ENCODE measurements around the gene ARID4B. TPM values are rescaled to one million over a fixed set of nuclear protein-coding genes. Genes with fewer than 3 reads are reported as not detected.

Gene ARID4B
- total and polyA plus RNA-seq, 5 experiments from 2014 or later, result 37.4 to 105 (median 58.0) TPM

DNA sequence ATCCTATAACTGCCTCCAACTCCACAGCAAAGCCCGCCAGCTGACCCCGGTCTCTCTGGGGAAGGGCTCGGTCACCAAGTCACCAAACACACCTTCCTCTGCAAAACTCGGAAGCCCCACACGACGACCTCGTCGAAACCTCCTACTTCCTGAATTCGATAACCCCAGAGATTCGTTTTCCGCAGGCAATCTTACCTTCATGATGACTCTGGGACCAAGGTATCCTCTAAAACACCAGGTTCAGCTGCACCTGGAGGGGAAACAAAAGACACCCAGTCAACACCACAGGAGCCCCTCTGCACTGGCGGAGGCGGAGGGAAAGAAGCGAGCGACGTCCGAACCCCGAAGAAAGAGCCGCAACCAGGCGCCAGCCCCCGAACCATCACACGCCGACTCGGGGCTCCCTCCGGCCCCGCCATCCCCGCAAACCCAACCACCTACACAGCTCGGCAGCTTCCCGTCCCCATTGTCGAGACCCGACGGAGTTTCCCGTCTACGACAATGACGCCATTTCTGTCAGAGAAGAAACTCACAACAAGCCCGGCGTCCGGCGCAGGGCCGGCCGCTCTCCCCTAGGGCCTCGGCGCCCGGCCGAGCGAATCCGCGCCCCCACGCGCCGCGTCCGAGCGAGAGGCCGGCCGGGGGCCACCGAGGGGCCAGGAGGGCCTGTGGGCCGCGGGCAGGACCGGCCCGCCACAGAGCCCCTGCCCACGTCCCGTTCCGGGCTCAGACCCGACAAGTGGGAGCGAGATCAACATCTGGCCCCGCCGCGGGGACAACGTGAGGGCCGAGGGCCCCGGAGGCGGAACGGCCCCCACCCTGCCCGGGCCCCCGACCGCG is 1.0 kb downstream of the ARID4B start:
- POLR2A ChIA-PET, result interaction anchor here (0.8 to 1.9 kb wide), 4 partner anchors 12 to 714 kb away, joined by 3 to 6 read pairs (median 4); partner anchors contain the start of gene RBM34
- peaks cover 20 to 44% (median 37%) of the 10 kb centered on the region in 4 donors for H3K4me1 Mint-ChIP-seq
- peak; percentile 49 to 83 (median 73) for DNase-seq
- H3K4me3 Mint-ChIP-seq, result peak overlapping the region in 9 of 10 donors; percentile 95 to 100 (median 98)
- H3K27me3 Mint-ChIP-seq, result no peaks in the 10 kb centered on the region
- H3K9me3 Mint-ChIP-seq, result peaks cover 0 to 1% (median 0%) of the 10 kb centered on the region in 9 donors
- H3K36me3 Mint-ChIP-seq, result peaks cover 0 to 38% (median 9%) of the 10 kb centered on the region in 3 donors
- peak; percentile 27 to 32 for ATAC-seq
- H3K27ac Mint-ChIP-seq, result peak overlapping the region in 9 of 10 donors; percentile 92 to 99 (median 98)

DNA sequence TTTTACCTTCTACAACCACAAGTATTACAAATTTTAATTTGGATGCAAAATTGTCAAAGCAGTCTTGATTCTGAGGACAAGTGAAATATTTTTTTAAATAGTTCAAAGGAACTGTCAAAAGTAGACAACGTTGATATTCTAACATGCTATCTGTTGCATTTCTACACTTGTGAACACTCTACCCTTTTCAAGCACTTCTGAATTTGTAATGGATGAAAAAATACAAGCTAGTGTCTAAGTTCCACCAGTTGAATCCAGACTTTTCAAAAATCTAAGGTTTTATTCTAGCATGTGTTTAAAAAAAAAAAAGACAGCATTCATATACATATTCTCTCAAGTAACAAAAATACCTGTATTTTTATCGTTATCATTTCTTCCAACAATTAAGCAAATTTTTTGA is 2.1 kb downstream of the ARID4B start:
- Mint-ChIP-seq H3K36me3 (peaks cover 0 to 40% (median 9%) of the 10 kb centered on the region in 3 donors), H3K27me3 (no peaks in the 10 kb centered on the region), H3K9me3 (peaks cover 0 to 1% (median 0%) of the 10 kb centered on the region in 9 donors), H3K27ac (peak overlapping the region in 9 of 10 donors; percentile 30 to 99 (median 97)), H3K4me3 (peak overlapping the region in 9 of 10 donors; percentile 95 to 100 (median 98)), H3K4me1 (peaks cover 22 to 55% (median 48%) of the 10 kb centered on the region in 4 donors)
- ATAC-seq (no peak), DNase-seq (no peak)
- POLR2A ChIA-PET, result interaction anchor here (1.6 kb wide), 1 partner anchor 165 kb away, joined by 6 read pairs; the partner anchor contains the start of gene RBM34

DNA sequence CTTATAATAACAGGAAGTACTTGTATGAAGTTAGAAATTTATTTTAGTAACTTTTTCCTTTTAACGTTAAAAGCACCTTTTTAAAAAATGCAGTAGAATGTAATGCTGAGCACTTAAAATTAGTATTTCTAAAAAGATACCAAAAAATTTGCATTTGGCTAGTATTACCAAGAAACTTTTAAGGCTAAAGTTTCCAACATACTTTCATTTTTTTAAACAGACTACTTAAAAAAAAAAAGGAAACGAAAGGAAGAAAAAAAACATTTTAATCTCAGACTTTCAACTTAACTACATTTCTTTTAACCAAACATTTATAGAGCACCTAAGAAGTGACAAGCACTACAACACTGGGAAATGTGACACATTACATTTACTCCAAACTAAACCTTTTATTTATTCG is 2.8 kb downstream of the ARID4B start:
- POLR2A ChIA-PET, result no interaction called here
- ATAC-seq (no peak), DNase-seq (no peak)
- peak overlapping the region in 9 of 10 donors; percentile 95 to 100 (median 98) for H3K4me3 Mint-ChIP-seq
- peaks cover 29 to 62% (median 55%) of the 10 kb centered on the region in 4 donors for H3K4me1 Mint-ChIP-seq
- H3K36me3 Mint-ChIP-seq, result peaks cover 0 to 47% (median 9%) of the 10 kb centered on the region in 3 donors
- peak overlapping the region in 9 of 10 donors; percentile 24 to 99 (median 71) for H3K27ac Mint-ChIP-seq
- H3K9me3 Mint-ChIP-seq, result peaks cover 0 to 1% (median 0%) of the 10 kb centered on the region in 9 donors
- no peaks in the 10 kb centered on the region for H3K27me3 Mint-ChIP-seq

DNA sequence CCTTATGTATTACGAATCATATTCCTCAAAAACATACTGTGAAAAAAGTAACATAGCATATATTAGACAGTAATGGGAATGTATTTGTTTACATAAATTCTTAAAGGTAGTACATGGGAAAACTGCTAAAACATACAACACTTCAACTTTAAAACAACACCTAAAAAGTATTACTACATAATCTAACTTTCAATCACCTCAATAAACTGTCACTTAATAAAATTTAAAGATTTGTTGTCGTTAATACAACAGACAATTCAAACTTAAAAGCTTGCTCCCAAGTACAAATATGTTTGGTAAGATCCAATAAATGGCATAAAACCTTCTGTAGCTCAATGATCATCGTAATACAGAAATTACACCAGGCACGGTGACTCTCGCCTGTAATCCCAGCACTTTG is 3.7 kb downstream of the ARID4B start:
- no peak for ATAC-seq
- POLR2A ChIA-PET, result interaction anchor here (0.6 to 1.2 kb wide), 2 partner anchors 9 to 44 kb away, joined by 3 to 4 read pairs; no protein-coding TSS in a partner anchor
- H3K4me1 Mint-ChIP-seq, result peaks cover 29 to 67% (median 61%) of the 10 kb centered on the region in 4 donors

DNA sequence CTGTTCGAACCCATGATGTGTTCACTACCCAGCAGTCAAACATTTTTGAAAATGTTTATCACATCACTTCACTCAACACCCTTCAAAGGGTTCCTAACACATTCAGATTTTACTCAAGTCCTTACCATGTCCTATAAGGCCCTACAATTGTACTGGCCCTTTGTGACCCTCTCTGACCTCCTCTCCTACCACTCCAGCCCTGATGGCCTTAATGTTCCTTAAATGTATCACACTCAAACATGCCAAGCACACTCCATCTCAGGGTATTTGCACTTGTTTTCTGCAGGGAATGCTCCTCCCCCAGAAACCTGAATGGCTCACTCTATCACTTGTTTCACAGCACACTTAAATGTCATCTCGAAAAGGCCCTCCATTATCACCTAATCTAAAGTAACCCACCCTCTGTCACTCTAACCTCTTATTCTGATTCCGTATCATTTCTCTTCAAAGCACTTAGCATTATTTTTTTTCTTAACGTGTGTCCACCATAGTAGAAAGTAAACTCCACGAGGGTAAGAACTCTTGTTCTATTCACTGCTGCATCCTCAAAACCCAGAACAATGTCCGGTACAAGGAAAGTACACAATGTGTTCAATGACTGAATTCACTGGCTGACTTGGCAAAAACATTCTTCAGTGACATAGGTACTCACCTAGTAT is 7.3 kb downstream of the ARID4B start:
- DNase-seq, result no peak
- no peaks in the 10 kb centered on the region for H3K27me3 Mint-ChIP-seq
- POLR2A ChIA-PET, result no interaction called here
- H3K4me1 Mint-ChIP-seq, result peaks cover 37 to 82% (median 75%) of the 10 kb centered on the region in 4 donors
- peak in 1 of 2 donors; percentile 17 for ATAC-seq
- peaks cover 0 to 57% (median 12%) of the 10 kb centered on the region in 3 donors for H3K36me3 Mint-ChIP-seq
- peak overlapping the region in 9 of 10 donors; percentile 13 to 51 (median 28) for H3K4me3 Mint-ChIP-seq
- H3K27ac Mint-ChIP-seq, result peak overlapping the region in 8 of 10 donors; percentile 39 to 83 (median 78)
- no peaks in the 10 kb centered on the region for H3K9me3 Mint-ChIP-seq

More for the DNA sequence above, 3.7 kb downstream of the ARID4B start:
- no peaks in the 10 kb centered on the region for H3K27me3 Mint-ChIP-seq
- peak overlapping the region in 9 of 10 donors; percentile 79 to 100 (median 98) for H3K4me3 Mint-ChIP-seq
- H3K27ac Mint-ChIP-seq, result peak overlapping the region in 9 of 10 donors; percentile 19 to 92 (median 66)
- H3K9me3 Mint-ChIP-seq, result peaks cover 0 to 1% (median 0%) of the 10 kb centered on the region in 9 donors
- peaks cover 0 to 51% (median 9%) of the 10 kb centered on the region in 3 donors for H3K36me3 Mint-ChIP-seq
- DNase-seq, result no peak

DNA sequence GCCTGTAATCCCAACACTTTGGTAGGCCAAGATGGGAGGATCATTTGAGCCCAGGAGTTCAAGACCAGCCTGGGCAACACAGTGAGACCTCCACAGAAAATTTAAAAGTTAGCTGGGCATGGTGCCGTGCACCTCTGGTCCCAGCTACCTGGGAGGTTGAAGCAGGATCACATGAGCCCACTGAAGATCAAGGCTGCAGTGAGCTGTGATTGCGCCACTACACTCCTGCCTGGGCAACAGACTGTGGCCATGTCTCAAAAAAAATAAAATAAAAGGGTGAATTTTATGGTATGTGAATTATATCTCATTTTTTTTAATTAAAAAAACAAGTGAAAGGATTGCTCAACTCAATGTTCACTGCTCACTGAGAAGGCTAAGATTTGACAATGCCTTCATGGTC is 8.7 kb downstream of the ARID4B start:
- peak overlapping the region in 7 of 10 donors; percentile 1 to 79 (median 41) for H3K27ac Mint-ChIP-seq
- POLR2A ChIA-PET, result interaction anchor here (0.6 to 1.4 kb wide), 4 partner anchors 9 to 35 kb away, joined by 3 to 5 read pairs (median 3); partner anchors contain the start of genes ARID4B and GGPS1
- DNase-seq, result no peak
- H3K36me3 Mint-ChIP-seq, result peaks cover 0 to 51% (median 12%) of the 10 kb centered on the region in 3 donors
- no peaks in the 10 kb centered on the region for H3K27me3 Mint-ChIP-seq
- H3K4me1 Mint-ChIP-seq, result peaks cover 41 to 80% (median 78%) of the 10 kb centered on the region in 4 donors
- ATAC-seq, result no peak
- H3K4me3 Mint-ChIP-seq, result peak overlapping the region in 5 of 10 donors; percentile 6 to 76 (median 35)
- no peaks in the 10 kb centered on the region for H3K9me3 Mint-ChIP-seq

DNA sequence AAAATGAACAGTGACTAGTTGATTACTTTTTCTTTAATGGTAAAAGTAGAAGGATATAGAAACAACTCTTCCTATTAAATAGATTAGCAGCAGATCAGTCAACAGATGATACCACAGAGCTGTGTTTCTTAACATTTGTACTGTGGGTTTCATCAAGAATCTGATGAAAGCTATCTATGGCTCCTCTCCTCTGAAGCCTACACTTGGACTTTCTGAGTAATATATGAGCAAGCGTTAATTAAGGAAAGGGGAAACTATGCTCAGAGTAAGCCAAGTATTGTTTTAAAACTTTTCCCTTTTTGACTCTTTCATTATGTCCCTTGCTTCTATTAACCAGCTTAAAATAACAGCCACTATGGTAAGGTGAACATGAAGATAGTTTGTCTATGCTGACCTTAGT is 10.8 kb downstream of the ARID4B start:
- H3K36me3 Mint-ChIP-seq, result peaks cover 0 to 42% (median 10%) of the 10 kb centered on the region in 3 donors
- peak overlapping the region in 7 of 10 donors; percentile 2 to 47 (median 20) for H3K4me3 Mint-ChIP-seq
- no peaks in the 10 kb centered on the region for H3K27me3 Mint-ChIP-seq
- POLR2A ChIA-PET, result no interaction called here
- H3K9me3 Mint-ChIP-seq, result no peaks in the 10 kb centered on the region
- DNase-seq, result no peak
- H3K4me1 Mint-ChIP-seq, result peaks cover 39 to 85% (median 82%) of the 10 kb centered on the region in 4 donors
- no peak for ATAC-seq
- H3K27ac Mint-ChIP-seq, result peak overlapping the region in 5 of 10 donors; percentile 7 to 75 (median 37)

DNA sequence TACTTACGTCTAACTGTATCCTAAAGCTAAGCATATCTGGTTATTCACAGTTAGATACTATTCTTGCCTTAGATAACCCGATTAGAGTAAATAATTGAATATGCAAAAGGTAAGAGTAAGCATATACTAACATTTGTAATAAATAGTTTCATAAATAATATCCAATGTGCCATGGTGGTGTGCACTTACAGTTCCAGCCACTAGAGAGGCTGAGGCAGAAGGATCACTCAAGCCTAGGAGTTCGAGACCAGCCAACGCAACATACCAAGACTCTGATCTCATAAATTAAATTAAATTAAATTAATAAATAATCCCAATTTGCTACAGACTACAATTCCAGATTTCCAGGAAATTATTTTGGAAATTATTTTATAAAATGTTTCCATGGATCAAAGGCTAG is 12.2 kb downstream of the ARID4B start:
- H3K36me3 Mint-ChIP-seq, result peaks cover 0 to 40% (median 11%) of the 10 kb centered on the region in 3 donors
- no peaks in the 10 kb centered on the region for H3K27me3 Mint-ChIP-seq
- no peaks in the 10 kb centered on the region for H3K9me3 Mint-ChIP-seq
- ATAC-seq (no peak), DNase-seq (no peak)
- POLR2A ChIA-PET, result no interaction called here
- peak overlapping the region in 1 of 10 donors; percentile 23 for H3K27ac Mint-ChIP-seq
- H3K4me1 Mint-ChIP-seq, result peaks cover 38 to 83% (median 79%) of the 10 kb centered on the region in 4 donors
- H3K4me3 Mint-ChIP-seq, result peak overlapping the region in 1 of 10 donors; percentile 49

DNA sequence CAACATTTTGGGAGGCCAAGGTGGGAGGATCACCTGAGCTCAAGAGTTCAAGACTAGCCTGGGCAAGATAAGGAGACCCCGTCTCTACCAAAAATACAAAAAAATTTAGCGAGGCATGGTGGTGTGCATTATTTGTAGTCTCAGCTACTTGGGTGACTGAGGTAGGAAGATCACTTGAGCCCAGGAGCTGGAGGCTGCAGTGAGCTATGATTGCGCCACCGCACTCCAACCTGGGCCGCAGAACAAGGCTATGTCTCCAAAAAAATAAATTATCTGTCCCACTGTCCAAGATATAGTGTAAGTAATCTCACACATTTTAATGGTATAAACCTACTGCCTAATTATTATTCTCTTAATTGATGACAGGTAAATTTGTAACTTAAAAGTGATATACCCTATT is 12.8 kb downstream of the ARID4B start:
- POLR2A ChIA-PET, result interaction anchor here (0.9 kb wide), 1 partner anchor 12 kb away, joined by 3 read pairs; no protein-coding TSS in a partner anchor
- peaks cover 35 to 83% (median 78%) of the 10 kb centered on the region in 4 donors for H3K4me1 Mint-ChIP-seq
- H3K9me3 Mint-ChIP-seq, result no peaks in the 10 kb centered on the region
- peaks cover 0 to 39% (median 11%) of the 10 kb centered on the region in 3 donors for H3K36me3 Mint-ChIP-seq
- ATAC-seq (no peak), DNase-seq (no peak)
- no peaks in the 10 kb centered on the region for H3K27me3 Mint-ChIP-seq
- peak overlapping the region in 5 of 10 donors; percentile 23 to 43 (median 29) for H3K27ac Mint-ChIP-seq
- H3K4me3 Mint-ChIP-seq, result peak overlapping the region in 6 of 10 donors; percentile 3 to 59 (median 48)

DNA sequence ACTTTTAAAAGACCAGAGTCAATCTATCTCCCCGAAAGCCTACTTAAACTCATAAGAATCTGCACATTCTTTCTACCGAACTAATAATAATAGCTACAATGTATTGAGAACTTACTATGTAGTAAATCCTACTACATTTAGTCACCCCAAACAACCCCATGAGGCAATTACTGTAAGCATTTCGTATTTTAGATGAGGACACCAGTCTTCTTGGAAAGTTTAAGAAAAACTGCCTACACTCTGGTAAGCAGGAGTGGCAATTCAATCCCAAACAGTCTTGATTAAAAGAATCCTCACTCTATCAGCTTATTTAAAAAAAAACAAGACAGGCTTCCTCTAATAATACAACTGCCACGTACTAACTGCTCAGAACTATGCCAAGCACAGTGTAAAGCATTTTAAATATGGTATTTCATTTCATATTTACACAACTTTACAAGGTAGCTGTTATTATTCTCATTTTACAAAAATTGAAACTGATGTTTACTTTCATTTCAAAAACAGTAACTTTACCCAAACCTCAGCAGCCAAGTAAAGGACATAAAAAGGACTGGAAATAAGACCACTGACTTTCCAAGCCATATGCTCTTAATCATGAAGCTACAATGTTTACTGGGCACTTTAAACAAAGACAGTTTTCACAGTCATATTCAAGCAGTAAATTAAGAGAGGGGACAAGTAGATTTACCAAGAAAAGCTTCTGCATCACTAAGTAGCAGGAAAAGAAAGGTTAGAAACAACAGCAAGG is 13.9 kb downstream of the ARID4B start:
- peak overlapping the region; percentile 14 to 87 (median 52) for H3K27ac Mint-ChIP-seq
- H3K4me3 Mint-ChIP-seq, result peak overlapping the region; percentile 6 to 71 (median 60)
- POLR2A ChIA-PET, result interaction anchor here (0.7 to 1.0 kb wide), 3 partner anchors 11 to 13 kb away, joined by 3 to 5 read pairs (median 3); partner anchors contain the start of genes ARID4B and GGPS1
- DNase-seq (no peak), ATAC-seq (no peak)
- peaks cover 0 to 33% (median 13%) of the 10 kb centered on the region in 3 donors for H3K36me3 Mint-ChIP-seq
- H3K9me3 Mint-ChIP-seq, result no peaks in the 10 kb centered on the region
- peaks cover 35 to 76% (median 69%) of the 10 kb centered on the region in 4 donors for H3K4me1 Mint-ChIP-seq
- no peaks in the 10 kb centered on the region for H3K27me3 Mint-ChIP-seq

DNA sequence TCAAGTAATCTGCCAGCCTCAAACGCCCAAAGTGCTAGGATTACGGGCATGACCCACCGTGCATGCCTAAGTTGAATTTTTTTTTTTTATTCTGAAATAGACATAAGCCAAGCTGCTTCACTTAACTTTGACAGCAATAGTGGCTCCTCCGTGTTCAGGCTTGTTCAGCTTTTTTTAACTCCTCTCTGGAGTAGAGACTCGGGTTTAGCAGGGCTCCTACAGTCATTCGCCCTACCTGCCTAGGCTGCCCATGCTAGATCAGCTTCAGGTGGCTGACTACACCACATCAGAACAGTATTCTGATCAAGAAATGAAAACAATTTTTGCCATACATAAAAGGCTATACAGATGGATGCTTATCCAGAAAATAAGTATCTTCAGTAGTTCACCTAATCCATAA is 14.7 kb downstream of the ARID4B start:
- Mint-ChIP-seq H3K36me3 (peaks cover 0 to 25% (median 5%) of the 10 kb centered on the region in 3 donors), H3K27me3 (no peaks in the 10 kb centered on the region), H3K9me3 (no peaks in the 10 kb centered on the region), H3K4me3 (peak overlapping the region; percentile 23 to 79 (median 66)), H3K4me1 (peaks cover 27 to 67% (median 62%) of the 10 kb centered on the region in 4 donors), H3K27ac (peak overlapping the region; percentile 16 to 89 (median 78))
- ATAC-seq (peak; percentile 81 to 82), DNase-seq (peak in 1 of 10 donors; percentile 21)
- POLR2A ChIA-PET, result interaction anchor here (0.8 to 1.0 kb wide), 2 partner anchors 14 to 56 kb away, joined by 3 to 5 read pairs; partner anchors contain the start of genes ARID4B and GGPS1

Data from naive thymus-derived CD8-positive, alpha-beta T cell (primary cell).